Germinal center (tissue), 1 donor: ENCODE measurements around the gene MVB12B.

Experiments used
- DNase-seq: peaks from one replicate; pipeline ENCODE4 v3.0.0; 2012; ENCODE audit warnings: mixed read lengths, low spot score

MVB12B gene

GRCh38 chr9:126431077-126431742 lies 104.6 kb downstream of the MVB12B start:
- no peak for DNase-seq

GRCh38 chr9:126432659-126433058 lies 106.0 kb downstream of the MVB12B start:
- no peak for DNase-seq

GRCh38 chr9:126435105-126435504 lies 108.5 kb downstream of the MVB12B start:
- no peak for DNase-seq

- no peak for DNase-seq
Measured at GRCh38 chr9:126435626-126436025, 109.0 kb downstream of the MVB12B start.

GRCh38 chr9:126436545-126437267 lies 110.1 kb downstream of the MVB12B start:
- DNase-seq: no peak

GRCh38 chr9:126437268-126437666 lies 110.6 kb downstream of the MVB12B start:
- no peak for DNase-seq

GRCh38 chr9:126437701-126438100 lies 111.1 kb downstream of the MVB12B start:
- no peak for DNase-seq

- DNase-seq: no peak
Measured at GRCh38 chr9:126438741-126439401, 112.2 kb downstream of the MVB12B start.

- DNase-seq: no peak
Measured at GRCh38 chr9:126439402-126439765, 112.8 kb downstream of the MVB12B start.

- no peak for DNase-seq
Measured at GRCh38 chr9:126439883-126440653, 113.4 kb downstream of the MVB12B start.

GRCh38 chr9:126440940-126441339 lies 114.3 kb downstream of the MVB12B start:
- no peak for DNase-seq

GRCh38 chr9:126442636-126443035 lies 116.0 kb downstream of the MVB12B start:
- DNase-seq: no peak

- no peak for DNase-seq
Measured at GRCh38 chr9:126443144-126443543, 116.5 kb downstream of the MVB12B start.

- no peak for DNase-seq
Measured at GRCh38 chr9:126448136-126448535, 121.5 kb downstream of the MVB12B start.

GRCh38 chr9:126448865-126449577 lies 122.4 kb downstream of the MVB12B start:
- DNase-seq: no peak

GRCh38 chr9:126449725-126450667 lies 123.4 kb downstream of the MVB12B start:
- no peak for DNase-seq

GRCh38 chr9:126450668-126451205 lies 124.1 kb downstream of the MVB12B start:
- DNase-seq: no peak

- DNase-seq: no peak
Measured at GRCh38 chr9:126451316-126451885, 124.8 kb downstream of the MVB12B start.

- no peak for DNase-seq
Measured at GRCh38 chr9:126452106-126452505, 125.5 kb downstream of the MVB12B start.
